GM18868 (cell line): ENCODE results near the gene HPD.
"Not testable (repeated sequence)": the region's sequence is repeated elsewhere in the genome, so short reads cannot be mapped to it uniquely, and the experiment has no call there.

Experiments used
- ATAC-seq: cut with Tn5 transposase; IDR thresholded peaks from one replicate; pipeline ENCODE4 v1.9.1; 2021; ENCODE audit warnings: mild to moderate bottlenecking, moderate library complexity; ENCODE audit not compliant: unreplicated experiment

HPD gene

DNA sequence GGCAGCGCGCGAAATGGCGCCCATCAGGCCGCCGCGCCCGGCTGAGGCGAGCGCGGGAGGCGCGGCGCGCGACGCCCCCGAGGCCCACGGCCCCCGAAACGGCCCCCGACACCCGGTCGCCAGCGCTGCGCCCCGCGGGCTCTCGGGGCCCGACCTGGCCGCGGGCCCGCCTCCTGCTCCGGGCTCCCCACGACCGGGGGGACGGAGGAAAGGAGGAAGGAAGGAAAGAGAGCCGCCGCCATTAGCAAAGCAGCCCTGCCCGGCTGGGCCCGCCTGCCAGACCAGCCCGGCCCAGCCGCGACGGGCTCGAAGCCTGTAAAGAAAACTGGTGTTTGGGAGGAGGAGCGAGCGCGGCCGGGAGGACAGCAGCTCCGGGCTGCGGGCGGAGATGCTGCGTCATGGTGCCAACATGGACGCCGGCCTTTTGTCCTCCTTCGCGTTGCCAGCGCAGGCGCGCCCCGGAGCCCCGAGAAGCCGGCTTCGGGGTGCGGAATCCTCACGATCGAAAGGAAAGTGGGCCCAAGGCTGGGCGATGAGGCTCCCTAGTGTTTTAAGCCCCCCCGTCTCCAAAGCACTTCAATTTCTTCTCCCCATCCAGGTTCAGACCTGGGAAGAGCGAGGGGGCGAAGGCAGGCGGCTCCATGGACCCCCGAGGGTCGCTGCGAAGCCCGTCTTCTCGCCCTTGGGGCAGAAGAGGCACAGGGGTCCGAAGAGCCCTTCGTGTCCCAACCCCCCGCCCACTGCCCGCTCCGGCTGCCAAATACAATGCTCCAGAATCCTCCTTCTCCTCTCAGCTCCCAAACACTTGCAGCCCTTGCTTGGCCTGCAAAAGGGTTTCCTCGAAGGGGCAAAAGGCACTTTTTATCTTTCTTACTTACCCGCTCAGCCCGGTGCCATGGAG lies 57.7 kb downstream of the HPD start:
- ATAC-seq: no peak

GRCh38 chr12:121799842-121800693 lies 58.6 kb downstream of the HPD start:
- ATAC-seq: no peak

DNA sequence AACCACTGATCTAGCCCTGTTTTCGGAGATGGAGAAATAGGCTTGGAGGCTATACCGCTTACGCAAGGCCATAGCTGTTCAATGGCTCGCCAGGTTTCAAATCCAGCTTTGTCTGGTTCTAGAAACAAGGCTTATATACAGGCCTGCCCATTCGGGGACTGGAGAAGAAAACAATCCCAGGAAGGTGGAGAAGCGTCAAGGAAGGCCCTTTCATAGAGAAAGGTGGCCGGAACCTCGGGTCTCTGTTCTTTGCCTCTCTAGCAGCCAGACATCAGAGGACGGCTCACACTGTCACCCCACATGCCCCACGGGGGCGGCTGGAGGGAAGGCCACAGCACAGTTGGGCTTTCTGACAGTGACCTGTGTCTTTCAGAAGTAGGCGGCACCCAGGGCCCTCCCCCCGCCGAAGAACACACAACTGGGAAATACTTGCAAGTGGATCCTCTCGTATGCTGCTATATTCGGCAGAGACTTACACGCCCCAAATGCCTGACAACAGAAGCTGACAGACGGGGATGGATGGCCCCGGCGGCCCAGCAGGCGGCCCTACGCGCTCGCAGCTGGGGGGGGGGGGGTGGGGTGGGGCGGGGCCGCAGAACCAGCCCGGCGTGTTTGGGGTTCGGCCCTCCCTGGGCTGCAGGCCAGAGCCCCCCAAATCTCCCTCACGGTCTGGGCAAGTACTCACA lies 59.4 kb downstream of the HPD start:
- no peak for ATAC-seq

DNA sequence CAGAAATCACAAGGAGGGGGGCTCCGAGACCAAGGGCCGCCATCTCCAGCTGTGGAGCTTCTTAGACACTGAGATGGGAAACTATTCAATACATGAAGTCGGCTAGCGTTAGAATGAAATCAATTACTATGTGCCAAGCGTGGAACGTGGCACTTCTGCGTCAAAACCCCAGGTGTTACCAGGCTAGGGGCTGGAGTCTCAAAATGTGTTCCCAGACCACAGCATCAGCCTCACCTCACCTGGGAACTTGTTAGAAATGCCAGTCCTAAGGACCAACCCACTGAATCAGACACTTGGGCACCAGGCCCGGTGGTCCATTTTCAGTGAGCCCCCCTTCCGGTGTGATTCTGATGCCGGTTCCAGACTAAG lies 59.9 kb downstream of the HPD start:
- ATAC-seq: no peak

DNA sequence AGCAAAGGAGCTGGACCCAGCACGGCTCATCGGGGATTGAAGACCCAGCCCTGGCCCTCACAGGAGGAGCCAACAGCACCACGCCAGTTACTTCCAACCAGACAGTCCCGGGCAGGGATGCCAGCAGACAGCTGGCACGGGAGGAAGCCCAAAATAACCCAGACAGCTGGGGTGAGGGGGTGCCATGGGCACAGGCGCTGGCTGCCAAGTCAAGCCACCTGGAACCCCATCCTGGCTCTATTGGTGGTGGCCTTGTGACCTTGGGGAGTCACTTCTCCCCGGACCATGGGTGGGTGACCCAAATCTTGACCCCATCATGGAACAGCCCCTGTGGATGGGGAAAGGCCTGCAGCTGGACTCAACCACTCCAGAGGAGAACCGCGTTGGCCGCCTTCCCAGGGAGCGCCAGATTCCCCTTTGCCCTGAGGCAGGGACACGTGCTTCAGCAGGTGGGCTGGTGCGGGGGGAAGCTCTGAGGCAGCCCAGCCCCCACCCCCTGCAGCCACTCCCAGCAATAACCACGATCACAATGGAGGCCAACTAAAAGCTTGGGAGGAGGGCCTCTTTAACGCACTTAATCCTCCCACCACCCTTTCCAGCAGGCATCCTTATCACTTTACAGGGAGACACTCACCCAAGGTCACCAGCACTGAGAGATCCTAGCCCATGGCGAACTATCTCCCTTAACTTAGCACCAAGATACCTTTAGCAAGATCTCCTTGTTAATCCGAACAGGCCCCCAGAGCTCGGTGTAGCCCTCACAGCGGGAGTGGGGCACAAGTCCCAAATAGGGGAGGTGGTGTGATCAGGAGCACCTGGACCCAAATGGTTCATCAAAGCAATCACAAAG lies 60.5 kb downstream of the HPD start:
- ATAC-seq: no peak

- ATAC-seq: no peak
These were observed 61.6 kb downstream of the HPD start for GRCh38 chr12:121796855-121797751.

GRCh38 chr12:121795034-121795968 lies 63.4 kb downstream of the HPD start:
- ATAC-seq: no peak

GRCh38 chr12:121794534-121795033 lies 64.1 kb downstream of the HPD start:
- no peak for ATAC-seq

GRCh38 chr12:121793838-121794533 lies 64.7 kb downstream of the HPD start:
- ATAC-seq: peak; percentile 48

- peak; percentile 7 for ATAC-seq
These were observed 65.2 kb downstream of the HPD start, which contains the start of gene RHOF for GRCh38 chr12:121793440-121793837. TSS of gene RHOF (minus strand) at chr12:121793688. CDS start at chr12:121793633, 55 bp downstream.

GRCh38 chr12:121792607-121793439 lies 65.8 kb downstream of the HPD start:
- no peak for ATAC-seq

DNA sequence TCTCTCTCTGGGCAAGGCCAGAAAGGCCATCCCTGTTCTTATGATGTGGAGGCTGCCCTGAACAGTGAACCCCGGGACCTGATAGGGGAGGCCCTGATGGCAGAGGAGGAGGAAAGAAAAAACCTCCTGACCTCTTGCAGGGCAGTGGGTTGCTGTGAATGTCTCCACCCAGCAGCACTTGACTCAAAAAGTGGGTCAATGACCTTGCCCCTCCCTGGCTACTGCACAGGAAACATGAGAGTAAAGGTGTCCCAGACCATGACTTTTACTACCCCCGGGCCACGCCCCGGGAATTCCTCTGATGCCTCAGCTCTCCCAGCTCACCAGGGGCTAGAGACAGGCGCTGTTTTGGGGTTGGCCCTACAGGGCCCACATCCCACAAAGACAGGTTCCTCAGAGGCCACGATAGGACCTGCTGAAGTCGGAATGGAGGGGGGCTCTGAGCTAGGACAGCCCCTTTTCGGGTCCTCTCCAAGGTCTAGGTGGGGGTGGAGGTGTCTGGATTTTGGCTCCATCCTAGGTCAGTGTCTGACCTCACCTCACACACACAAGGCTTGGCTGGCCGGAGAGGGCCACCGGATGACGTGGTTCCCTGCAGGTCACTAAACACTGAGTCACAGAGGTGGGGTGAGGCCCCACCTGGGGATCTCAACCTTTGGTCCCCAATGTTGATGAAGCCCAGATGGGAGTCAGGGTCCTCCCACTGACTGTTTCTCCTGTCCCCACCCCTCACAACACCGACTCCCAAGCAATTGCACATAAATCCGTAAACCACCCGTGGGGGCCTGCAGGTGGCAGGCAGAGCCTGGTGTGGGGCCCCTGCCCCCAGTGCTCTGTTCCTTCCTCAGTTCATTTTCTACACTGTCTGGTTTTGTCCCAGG lies 66.7 kb downstream of the HPD start:
- no peak for ATAC-seq

DNA sequence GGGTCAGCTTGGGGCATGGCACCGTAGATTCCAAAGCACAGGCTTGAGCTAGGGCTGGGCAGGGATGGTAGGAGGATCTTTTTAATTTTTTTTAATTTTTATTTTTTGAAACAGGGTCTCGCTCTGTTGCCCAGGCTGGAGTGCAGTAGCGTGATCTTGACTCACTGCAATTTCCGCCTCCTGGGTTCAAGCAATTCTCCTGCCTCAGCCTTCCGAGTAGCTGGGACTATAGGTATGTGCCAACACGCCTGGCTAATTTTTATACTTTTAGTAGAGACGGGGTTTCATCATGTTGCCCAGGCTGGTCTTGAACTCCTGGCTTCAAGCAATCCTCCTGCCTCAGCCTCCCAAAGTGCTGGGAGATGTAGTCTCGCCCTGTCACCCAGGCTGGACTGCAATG lies 67.9 kb downstream of the HPD start:
- ATAC-seq: not testable (repeated sequence)

DNA sequence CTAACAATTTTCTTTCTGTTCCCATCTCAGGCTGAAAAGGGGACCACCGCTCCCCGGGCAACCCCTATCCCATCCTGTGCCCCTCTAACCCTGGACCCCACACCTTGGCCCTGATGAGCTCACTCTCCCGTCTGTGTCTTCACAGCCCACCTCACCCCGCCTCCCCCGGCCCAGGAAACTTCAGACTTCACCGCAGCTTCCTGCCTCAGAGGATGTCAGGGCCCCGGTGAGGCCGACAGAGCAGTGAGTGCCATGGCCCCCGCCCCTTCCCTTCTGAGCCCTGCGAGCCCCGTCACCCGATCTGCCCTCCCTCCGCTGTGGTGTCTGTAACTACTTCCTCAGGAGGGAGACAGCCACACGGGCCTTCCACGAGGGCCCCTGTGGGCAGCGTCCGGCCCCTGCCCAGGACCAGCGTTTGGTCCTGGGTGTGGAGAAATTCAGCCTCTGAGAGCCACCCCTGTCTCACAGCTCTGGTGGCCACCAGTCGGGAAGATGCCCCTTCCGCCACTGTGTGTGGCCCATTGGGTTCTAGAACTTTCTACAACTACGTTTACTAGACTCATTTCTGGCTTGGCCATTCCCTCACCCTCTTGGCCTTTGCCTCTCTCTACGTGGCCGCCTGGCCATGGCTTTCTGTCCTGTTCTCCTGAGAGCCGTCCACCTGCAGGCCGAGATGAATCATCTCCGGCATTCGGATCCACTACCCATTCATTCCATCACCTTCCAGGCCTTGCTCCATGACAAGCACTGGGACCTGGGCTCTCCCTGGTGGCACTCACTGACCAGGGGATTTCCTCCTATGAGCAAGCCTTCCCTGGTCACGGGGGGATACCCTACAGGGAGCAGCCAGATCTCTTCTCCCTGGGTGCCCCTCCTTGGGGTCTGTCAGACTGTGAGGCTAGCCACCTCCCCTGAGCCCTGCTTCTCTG lies 68.6 kb downstream of the HPD start:
- peak; percentile 45 for ATAC-seq
